AG09319 (cell line): ENCODE results near the gene SRPRB.

Experiments used
- DNase-seq: peaks from one replicate; pipeline ENCODE4 v3.0.0-alpha.2; 2010; ENCODE audit warnings: low read depth; ENCODE audit errors: extremely low read depth
- TF ChIP-seq, protein P1 (sequence below): IDR thresholded peaks from 2 replicates; pipeline ENCODE4 v1.5.1; 2011; ENCODE audit warnings: low read depth, mild to moderate bottlenecking, inconsistent platforms, low read length, moderate library complexity

SRPRB gene

DNA sequence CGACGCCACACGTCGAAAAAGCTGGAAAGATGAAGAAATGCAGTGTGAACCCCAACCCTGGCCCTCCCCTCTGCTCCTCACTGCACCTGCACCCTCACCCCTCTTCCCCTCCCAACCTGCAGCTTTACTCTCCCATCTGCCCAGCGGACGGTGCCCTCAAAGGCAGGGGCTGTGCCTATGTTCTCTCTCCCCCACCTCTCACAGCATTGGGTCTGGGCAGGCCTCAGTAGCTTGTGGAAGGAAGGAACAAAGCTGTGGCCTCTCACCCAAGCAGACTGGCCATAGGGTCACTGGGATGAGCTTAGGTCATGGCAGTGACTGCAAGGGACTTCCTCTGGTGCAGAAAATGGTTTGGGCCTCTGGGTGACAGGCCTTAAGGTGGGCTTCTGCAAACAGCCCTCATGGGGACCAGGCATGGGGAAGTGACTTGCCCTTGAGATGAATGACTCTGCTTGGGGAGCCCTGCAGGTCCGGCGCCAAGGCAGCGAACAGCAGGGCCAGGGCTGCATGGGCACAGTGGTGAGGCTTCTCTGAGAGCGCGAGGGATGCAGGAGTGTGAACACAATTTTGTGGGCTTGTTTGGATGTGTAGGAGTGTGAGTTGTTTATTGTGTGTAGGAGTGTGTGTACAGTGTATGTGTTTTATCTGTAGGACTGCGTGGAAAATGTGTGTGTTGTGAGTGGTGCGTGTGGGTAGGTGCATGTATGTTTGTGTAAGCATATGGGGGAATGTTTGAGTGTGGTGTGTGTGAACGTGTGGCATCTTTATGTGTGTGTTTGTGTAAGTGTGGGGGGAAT is 29.2 kb downstream of the SRPRB start:
- no peak for DNase-seq
- TF ChIP-seq, protein P1, sequence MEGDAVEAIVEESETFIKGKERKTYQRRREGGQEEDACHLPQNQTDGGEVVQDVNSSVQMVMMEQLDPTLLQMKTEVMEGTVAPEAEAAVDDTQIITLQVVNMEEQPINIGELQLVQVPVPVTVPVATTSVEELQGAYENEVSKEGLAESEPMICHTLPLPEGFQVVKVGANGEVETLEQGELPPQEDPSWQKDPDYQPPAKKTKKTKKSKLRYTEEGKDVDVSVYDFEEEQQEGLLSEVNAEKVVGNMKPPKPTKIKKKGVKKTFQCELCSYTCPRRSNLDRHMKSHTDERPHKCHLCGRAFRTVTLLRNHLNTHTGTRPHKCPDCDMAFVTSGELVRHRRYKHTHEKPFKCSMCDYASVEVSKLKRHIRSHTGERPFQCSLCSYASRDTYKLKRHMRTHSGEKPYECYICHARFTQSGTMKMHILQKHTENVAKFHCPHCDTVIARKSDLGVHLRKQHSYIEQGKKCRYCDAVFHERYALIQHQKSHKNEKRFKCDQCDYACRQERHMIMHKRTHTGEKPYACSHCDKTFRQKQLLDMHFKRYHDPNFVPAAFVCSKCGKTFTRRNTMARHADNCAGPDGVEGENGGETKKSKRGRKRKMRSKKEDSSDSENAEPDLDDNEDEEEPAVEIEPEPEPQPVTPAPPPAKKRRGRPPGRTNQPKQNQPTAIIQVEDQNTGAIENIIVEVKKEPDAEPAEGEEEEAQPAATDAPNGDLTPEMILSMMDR, result no peak

DNA sequence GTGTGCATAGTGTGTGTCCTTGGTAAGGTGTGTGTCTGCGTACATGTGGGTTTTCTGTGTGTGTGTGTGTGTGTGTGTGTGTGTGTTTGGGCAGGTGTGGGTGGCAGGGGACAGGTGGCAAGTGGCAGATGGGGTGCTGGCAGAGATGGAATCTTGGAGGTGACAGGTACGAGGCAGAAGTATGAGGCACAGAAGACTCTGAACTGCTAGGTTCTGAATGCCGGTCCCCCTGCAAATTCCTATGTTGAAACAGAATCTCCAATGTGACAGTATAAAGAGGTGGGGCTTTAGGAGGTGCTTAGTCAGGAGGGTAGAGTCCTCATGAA is 29.8 kb downstream of the SRPRB start:
- DNase-seq, result no peak
- TF ChIP-seq, protein P1, result no peak

DNA sequence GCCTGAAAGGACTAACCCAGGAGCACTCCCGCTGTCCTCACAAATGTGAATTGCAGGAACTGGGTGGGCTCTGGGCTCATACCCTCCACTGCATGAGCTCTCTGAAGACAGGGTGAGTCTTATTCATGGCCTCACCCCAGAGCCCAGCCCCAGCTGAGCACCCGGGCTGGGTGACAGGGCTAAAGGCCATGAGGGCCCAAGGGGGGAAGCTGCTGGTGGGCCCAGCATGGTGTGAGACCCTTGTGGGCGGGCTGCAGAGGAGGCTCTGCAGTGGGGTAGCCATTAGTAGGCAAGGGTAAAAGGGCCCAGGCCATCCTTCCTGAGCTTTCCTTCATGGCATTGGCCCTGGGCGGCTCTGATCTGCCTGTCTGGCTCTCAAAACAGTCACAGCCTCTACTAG is 30.3 kb downstream of the SRPRB start:
- no peak for DNase-seq
- TF ChIP-seq, protein P1, result no peak

DNA sequence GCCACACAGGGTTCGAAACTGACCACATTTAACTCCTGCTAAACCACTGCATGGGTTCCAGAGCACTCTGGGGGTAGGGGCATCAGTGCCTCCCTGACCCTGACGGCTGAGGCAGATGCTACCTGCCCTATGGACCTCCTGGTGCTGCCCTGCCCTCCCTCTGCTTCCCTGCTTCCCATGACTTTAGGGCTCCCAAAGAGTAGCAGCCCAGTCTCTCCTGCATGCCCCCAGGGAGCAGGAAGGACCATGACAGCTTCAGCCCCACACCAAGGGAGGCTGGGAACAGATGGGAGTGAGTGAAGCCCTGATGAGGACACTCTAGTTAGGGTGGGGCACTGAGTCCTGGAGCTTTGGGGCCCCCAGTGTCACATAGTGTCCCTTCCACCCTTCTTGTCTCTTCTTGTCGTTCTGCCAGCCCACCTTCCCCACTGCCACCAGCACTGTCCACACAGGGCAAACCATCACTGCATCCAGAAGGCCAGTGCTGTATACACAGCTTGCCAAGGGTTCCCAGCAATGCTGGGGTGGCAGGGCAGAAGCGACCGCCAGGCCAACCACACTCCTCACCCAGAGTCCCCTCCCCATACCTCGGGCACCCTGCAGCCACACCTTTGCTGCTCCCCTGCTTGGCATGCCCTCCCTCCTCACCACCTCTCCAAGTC is 31.0 kb downstream of the SRPRB start:
- no peak for DNase-seq
- TF ChIP-seq, protein P1, result no peak

DNA sequence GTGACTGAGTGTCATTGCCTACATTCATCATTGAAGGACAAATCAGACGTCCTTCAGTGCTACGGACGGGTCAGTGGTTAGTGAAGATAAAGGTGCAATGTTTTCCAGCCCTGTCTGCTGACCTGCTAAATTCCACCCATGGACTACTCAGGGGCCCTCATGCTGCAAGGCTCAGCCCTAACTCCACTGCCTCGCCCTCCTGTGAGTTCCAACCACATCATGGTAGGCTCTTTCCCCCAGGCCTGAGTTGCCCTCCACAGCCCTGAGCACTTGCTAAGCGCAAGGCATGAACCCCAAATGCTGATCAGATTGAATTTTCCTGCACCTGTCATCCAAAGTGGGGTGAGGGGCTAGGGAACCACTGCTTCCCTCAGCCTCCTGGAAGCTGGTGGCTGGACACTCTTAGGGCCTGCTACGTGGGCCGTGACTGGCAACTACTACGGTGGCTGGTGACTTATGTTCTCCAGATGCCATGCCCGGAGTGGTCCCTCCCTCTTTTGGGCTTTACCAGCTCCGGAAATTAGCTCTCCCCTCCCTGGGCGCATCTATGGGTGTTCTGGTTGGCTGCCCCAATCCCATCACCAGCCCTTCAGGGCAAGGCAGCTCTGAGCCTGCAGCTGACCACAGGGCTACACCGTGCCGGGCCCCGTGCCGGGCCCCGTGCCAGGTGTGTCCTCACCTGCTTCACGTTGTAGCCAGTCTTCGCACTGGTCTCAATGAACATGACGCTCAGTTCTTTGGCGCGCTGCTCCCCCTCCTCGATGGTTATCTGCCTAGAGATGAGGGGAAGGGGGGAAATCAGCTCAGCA is 32.1 kb downstream of the SRPRB start:
- TF ChIP-seq, protein P1, result no peak
- no peak for DNase-seq

DNA sequence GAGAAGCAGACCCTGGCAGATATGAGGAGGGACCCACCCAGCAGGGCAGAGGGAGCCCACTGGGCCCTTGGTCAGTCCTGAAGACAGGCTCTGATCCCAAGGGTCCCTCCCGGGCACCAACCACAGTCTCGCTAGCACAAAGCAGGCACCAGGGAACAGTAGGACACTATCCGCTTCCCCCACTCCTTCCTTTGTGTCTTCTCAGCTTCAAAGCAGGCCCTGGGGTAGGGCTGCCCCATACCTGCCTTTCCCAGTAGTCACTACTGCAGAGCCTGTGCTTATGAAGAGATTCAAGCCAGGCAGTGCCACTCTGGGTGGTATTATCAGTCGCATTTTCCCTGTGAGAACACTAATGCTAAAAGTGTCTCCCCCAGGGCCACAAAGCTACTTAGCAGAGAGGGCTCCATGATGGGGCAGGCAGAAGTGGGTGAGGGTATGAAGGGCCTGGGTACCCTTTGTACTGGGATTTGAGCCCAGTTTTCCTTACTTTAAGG is 32.7 kb downstream of the SRPRB start:
- TF ChIP-seq, protein P1, result no peak
- no peak for DNase-seq
